Peyer's patch (tissue), 4 donors: ENCODE measurements around the gene GLIPR1L2. TPM values are rescaled to one million over a fixed set of nuclear protein-coding genes. Genes with fewer than 3 reads are reported as not detected.
"Not testable (repeated sequence)": the region's sequence is repeated elsewhere in the genome, so short reads cannot be mapped to it uniquely, and the experiment has no call there.

ENCODE experiments used
- DNase-seq, 3 donors: peaks; one replicate each; pipeline ENCODE4 v3.0.0-alpha.2; 2017 to 2019
- H3K27ac ChIP-seq, 4 donors: fragments of 200-600 bp; sonication (generic); one replicate each; pipeline ENCODE4 v1.5.1; 2016 to 2019
- H3K27me3 ChIP-seq, 2 donors: fragments of 200-600 bp; sonication (generic); one replicate each; pipeline ENCODE4 v1.5.1; 2019
- H3K36me3 ChIP-seq, 3 donors: fragments of 200-600 bp; sonication (generic); one replicate each; pipeline ENCODE4 v1.5.1; 2016 to 2019
- H3K4me1 ChIP-seq, 4 donors: fragments of 200-600 bp; sonication (generic); one replicate each; pipeline ENCODE4 v1.5.1; 2016 to 2019
- H3K4me3 ChIP-seq, 4 donors: fragments of 200-600 bp; sonication (generic); 1 replicate in 3 of 4; 2 replicates in 1 of 4; pipeline ENCODE4 v1.5.1; 2016 to 2019; ENCODE audit warnings: mild to moderate bottlenecking in 1 of 4
- H3K9me3 ChIP-seq, 4 donors: fragments of 200-600 bp; sonication (generic); one replicate each; pipeline ENCODE4 v1.5.1; 2016 to 2019; ENCODE audit warnings: mild to moderate bottlenecking in 1 of 4
- CTCF ChIP-seq, 6 experiments: fragments of 450-650 bp in 4 of 6; fragments of 200-600 bp in 2 of 6; sonication (generic) in 1 of 6; IDR thresholded peaks; one replicate each; pipeline ENCODE4 v1.5.1; 2017 to 2019; ENCODE audit warnings: antibody characterized with exemption in 6 of 6, mild to moderate bottlenecking in 3 of 6, moderate library complexity in 1 of 6
- POLR2A ChIP-seq, 2 donors: fragments of 450-650 bp; IDR thresholded peaks; one replicate each; pipeline ENCODE4 v1.5.1; 2017; ENCODE audit warnings: antibody characterized with exemption in 2 of 2, mild to moderate bottlenecking in 2 of 2, moderate library complexity in 2 of 2
- total RNA-seq, 4 donors: library from RNA; depleted of rRNA; stranded (reverse); fragments of >200 nt; gene quantifications; one replicate each; pipeline ENCODE4 v1.1.0, GENCODE V29; 2016

The GLIPR1L2 gene
- total RNA-seq = 1 to 10 TPM in 1 of 4 donors, under 1 TPM in 1, not detected in 2; 0.40 to 3.3 TPM

- DNase-seq = peak; percentile 89 to 97 (median 94)
- Histone ChIP-seq H3K4me3 (peak within 1 kb of the TSS; percentile 49 to 72 (median 57)), H3K9me3 (no peaks in the 10 kb centered on the region), H3K36me3 (no peaks in the 10 kb centered on the region), H3K27me3 (no peaks in the 10 kb centered on the region), H3K4me1 (peaks cover 0 to 15% (median 0%) of the 10 kb centered on the region in 4 donors), H3K27ac (peak within 1 kb of the TSS; percentile 83 to 87 (median 86))
- TF ChIP-seq CTCF (IDR thresholded peaks at IDR 0.05) (peak; percentile 73 to 92 (median 77)), POLR2A (IDR thresholded peaks at IDR 0.05) (peak; percentile 48 to 75)
Observed at GRCh38 chr12:75390899-75391538, at the start of gene GLIPR1L2. Gene GLIPR1L2 (plus strand): TSS chr12:75391089. CDS start chr12:75391117, 28 bp downstream.

- H3K4me1 ChIP-seq = no peaks in the 10 kb centered on the region
- DNase-seq = no peak
- H3K4me3 ChIP-seq = no peak overlapping the region
- H3K9me3 ChIP-seq = no peaks in the 10 kb centered on the region
- H3K27me3 ChIP-seq = no peaks in the 10 kb centered on the region
- H3K27ac ChIP-seq = no peak overlapping the region
- H3K36me3 ChIP-seq = no peaks in the 10 kb centered on the region
- TF ChIP-seq POLR2A (IDR thresholded peaks at IDR 0.05) (no peak), CTCF (IDR thresholded peaks at IDR 0.05) (no peak)
Observed at GRCh38 chr12:75341873-75342272, 49.0 kb upstream of the GLIPR1L2 start.

DNA sequence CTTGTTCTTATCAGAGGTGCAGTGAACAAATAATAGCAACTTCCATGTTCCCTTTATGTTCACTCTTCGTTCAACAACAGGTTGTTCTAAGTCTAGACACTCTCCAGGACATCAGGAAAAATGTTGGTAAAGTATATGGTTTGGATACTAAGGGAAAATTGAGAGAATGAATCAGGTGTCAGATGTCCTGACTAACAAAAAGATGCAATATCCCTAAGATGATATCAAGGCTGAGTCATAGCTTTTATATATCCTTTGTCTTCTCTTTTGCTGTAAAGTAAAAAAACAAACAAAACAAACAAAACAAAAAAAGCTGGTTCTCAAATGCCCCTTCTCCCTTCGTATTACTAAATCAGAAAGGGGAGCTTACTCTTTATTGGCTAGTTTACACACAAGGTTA is 45.4 kb upstream of the GLIPR1L2 start:
- no peak overlapping the region for H3K27ac ChIP-seq
- no peaks in the 10 kb centered on the region for H3K36me3 ChIP-seq
- H3K4me3 ChIP-seq = no peak overlapping the region
- no peaks in the 10 kb centered on the region for H3K4me1 ChIP-seq
- no peaks in the 10 kb centered on the region for H3K9me3 ChIP-seq
- no peaks in the 10 kb centered on the region for H3K27me3 ChIP-seq
- no peak for TF ChIP-seq CTCF (IDR thresholded peaks at IDR 0.05)
- no peak for TF ChIP-seq POLR2A (IDR thresholded peaks at IDR 0.05)
- DNase-seq = no peak

DNA sequence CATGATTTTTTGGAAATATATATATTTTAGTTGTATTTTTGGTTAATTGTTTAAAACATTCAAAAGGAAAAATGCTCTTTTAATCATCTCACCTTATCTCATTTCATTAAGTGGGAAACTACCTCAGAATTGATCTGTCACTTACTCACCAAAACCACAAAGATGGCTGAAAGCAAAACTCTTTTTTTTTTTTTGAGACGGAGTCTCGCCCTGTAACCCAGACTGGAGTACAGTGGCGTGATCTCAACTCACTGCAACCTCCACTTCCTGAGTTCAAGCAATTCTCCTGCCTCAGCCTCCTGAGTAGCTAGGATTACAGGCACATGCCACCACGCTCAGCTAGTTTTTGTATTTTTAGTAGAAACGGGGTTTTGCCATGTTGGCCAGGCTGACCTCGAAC is 44.7 kb upstream of the GLIPR1L2 start:
- not testable (repeated sequence) for H3K36me3 ChIP-seq, H3K4me3 ChIP-seq

GRCh38 chr12:75349946-75350345 is 40.9 kb upstream of the GLIPR1L2 start:
- H3K9me3 ChIP-seq = no peaks in the 10 kb centered on the region
- H3K36me3 ChIP-seq = no peaks in the 10 kb centered on the region
- no peaks in the 10 kb centered on the region for H3K4me1 ChIP-seq
- H3K27ac ChIP-seq = no peak overlapping the region
- TF ChIP-seq CTCF (IDR thresholded peaks at IDR 0.05) (no peak), POLR2A (IDR thresholded peaks at IDR 0.05) (no peak)
- no peak overlapping the region for H3K4me3 ChIP-seq
- no peaks in the 10 kb centered on the region for H3K27me3 ChIP-seq
- no peak for DNase-seq

More for the DNA sequence above, 44.7 kb upstream of the GLIPR1L2 start:
- not testable (repeated sequence) for H3K9me3 ChIP-seq, H3K27me3 ChIP-seq, DNase-seq, H3K4me1 ChIP-seq, H3K27ac ChIP-seq

GRCh38 chr12:75350413-75350812 is 40.5 kb upstream of the GLIPR1L2 start:
- H3K9me3 ChIP-seq = no peaks in the 10 kb centered on the region
- no peaks in the 10 kb centered on the region for H3K4me1 ChIP-seq
- no peak overlapping the region for H3K4me3 ChIP-seq
- no peak overlapping the region for H3K27ac ChIP-seq
- TF ChIP-seq POLR2A (IDR thresholded peaks at IDR 0.05) = no peak
- TF ChIP-seq CTCF (IDR thresholded peaks at IDR 0.05) = no peak
- H3K27me3 ChIP-seq = no peaks in the 10 kb centered on the region
- no peaks in the 10 kb centered on the region for H3K36me3 ChIP-seq
- DNase-seq = no peak
